ENCODE data around the gene SAMD3.
"Not testable (repeated sequence)": the region's sequence is repeated elsewhere in the genome, so short reads cannot be mapped to it uniquely, and the experiment has no call there.

The SAMD3 gene

DNA sequence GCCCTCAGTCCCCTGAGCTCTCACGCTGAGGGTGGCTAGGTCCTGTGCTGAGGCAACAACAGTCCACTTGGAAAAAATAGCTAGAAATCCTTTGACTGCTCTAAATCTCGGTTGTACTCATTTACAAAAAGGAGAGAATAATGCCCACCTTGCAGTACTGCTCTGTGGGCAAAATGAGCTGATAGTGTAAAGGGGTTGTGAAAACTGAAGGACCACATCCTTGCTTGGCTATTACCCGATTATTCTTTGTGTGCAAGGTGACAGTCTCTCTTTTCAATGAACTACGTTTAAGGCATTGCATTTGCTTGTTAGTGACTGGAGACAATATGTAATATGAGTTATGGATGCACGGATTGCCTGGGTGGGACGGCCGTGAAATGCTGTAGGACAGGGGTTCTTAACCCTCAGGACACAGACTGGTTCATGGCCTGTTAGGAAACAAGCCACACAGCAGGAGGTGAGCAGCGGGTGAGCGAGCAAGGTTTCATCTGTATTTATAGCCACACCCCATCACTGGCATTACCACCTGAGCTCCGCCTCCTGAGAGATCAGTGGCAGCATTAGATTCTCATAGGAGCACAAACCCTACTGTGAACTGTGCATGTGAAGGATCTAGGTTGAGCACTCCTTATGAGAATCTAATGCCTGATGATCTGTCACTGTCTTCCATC, 14.6 kb downstream of the SAMD3 start:
- TF ChIP-seq, protein P1, sequence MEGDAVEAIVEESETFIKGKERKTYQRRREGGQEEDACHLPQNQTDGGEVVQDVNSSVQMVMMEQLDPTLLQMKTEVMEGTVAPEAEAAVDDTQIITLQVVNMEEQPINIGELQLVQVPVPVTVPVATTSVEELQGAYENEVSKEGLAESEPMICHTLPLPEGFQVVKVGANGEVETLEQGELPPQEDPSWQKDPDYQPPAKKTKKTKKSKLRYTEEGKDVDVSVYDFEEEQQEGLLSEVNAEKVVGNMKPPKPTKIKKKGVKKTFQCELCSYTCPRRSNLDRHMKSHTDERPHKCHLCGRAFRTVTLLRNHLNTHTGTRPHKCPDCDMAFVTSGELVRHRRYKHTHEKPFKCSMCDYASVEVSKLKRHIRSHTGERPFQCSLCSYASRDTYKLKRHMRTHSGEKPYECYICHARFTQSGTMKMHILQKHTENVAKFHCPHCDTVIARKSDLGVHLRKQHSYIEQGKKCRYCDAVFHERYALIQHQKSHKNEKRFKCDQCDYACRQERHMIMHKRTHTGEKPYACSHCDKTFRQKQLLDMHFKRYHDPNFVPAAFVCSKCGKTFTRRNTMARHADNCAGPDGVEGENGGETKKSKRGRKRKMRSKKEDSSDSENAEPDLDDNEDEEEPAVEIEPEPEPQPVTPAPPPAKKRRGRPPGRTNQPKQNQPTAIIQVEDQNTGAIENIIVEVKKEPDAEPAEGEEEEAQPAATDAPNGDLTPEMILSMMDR (IDR thresholded peaks at IDR 0.05; ENCODE audit: insufficient read depth, missing control alignments) = no peak
- FAIRE-seq = no peak

DNA sequence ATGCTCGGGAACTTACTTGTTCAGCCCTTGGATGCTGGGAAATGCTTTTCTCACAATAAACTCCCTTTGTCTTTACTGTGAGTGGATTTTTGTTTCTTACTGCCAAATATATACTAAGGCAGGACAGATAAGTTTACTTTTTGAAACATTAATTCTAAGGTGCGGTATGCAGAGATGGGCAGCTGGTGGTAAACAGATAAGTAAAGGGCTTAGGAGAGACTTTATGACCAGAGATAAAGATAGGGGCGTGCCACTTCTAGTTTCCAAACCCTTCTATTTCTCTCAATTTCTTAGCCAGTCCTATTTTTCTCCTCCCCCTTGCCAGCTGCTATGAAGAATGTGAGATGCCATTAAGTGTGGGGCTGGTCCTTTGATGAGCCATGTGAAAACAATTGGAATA, 16.3 kb downstream of the SAMD3 start:
- FAIRE-seq (no peak), DNase-seq (ENCODE audit: insufficient read length, low spot score) (no peak)
- TF ChIP-seq, protein P1 (IDR thresholded peaks at IDR 0.05; ENCODE audit: insufficient read depth, missing control alignments) = no peak

More for the DNA sequence above, 14.6 kb downstream of the SAMD3 start:
- no peak for DNase-seq (ENCODE audit: insufficient read length, low spot score)

DNA sequence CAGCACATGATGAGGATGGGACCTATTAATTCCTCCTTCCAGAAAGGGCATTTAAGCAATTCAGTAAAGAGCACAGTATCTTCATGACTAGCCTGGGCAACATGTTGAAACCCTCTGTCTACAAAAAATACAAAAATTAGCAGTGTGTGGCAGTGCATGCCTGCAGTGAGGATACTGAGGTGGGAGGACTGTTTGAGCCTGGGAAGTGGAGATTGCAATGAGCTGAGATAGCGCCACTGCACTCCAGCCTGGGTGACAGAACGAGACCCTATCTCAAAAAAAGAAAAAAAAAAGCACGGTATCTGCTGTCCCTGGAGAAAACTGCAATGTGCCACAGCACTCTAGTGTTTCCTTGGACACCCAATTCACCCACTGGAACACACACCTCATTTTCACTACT, 18.4 kb downstream of the SAMD3 start:
- no peak for DNase-seq (ENCODE audit: insufficient read length, low spot score)
- TF ChIP-seq, protein P1 (IDR thresholded peaks at IDR 0.05; ENCODE audit: insufficient read depth, missing control alignments) = no peak
- no peak for FAIRE-seq

DNA sequence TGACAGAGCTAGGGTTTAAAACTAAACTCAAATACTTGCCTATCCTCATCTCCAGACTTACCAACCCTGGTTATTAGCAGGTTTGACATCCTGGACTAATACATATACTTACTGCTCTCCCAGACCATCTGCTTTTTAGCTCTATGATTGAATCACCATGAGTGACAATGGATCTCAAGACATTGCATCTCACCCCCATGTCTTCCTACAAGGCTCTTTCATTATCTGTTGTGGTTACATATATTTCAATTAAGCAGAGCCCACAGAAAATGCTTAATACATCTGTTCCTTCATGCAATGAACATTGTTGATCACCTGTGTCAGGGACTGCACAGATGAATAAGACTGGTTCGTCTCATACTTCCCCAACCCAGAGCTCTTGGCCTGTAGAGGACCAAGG, 19.4 kb downstream of the SAMD3 start:
- TF ChIP-seq, protein P1 (IDR thresholded peaks at IDR 0.05; ENCODE audit: insufficient read depth, missing control alignments) = no peak
- FAIRE-seq = no peak
- no peak for DNase-seq (ENCODE audit: insufficient read length, low spot score)

DNA sequence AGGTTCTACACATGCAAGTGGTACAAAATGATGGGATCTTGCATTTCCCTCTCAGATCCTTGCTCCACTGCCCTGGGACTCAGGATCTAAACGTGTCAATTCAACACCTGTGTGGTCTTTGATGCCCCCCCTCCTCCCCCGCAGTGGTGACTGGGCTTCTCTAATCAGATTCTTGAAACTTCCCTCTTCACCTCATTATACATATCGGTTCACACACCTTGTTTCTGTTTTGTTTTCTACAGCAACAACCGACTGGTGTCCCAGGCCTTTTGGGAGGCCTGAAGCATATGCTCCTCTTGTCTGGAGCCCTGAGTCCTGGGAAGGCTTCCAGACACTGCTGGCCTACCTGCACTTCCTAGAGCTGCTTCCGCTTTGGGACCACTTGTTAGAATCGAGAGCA, 20.0 kb downstream of the SAMD3 start:
- FAIRE-seq (no peak), DNase-seq (ENCODE audit: insufficient read length, low spot score) (no peak)
- TF ChIP-seq, protein P1 (IDR thresholded peaks at IDR 0.05; ENCODE audit: insufficient read depth, missing control alignments) = no peak

DNA sequence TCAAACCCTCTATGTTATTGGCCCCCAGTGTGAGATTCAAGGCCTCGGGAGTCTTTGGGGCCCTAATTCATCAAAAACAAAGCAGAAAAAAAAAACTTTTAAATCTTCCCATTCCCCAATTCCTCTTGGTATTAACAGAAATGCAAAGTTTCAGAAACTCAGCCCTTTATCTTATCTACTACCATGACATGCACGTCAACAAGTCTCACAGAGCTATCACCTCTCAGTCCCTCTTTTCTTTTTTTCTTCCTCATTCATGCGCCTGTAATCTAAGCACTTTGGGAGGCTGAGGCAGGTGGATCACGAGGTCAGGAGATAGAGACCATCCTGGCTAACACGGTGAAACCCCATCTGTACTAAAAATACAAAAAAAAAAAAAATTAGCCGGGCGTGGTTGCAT, 22.7 kb downstream of the SAMD3 start:
- TF ChIP-seq, protein P1 (IDR thresholded peaks at IDR 0.05; ENCODE audit: insufficient read depth, missing control alignments) = no peak
- DNase-seq (ENCODE audit: insufficient read length, low spot score) = no peak
- no peak for FAIRE-seq

DNA sequence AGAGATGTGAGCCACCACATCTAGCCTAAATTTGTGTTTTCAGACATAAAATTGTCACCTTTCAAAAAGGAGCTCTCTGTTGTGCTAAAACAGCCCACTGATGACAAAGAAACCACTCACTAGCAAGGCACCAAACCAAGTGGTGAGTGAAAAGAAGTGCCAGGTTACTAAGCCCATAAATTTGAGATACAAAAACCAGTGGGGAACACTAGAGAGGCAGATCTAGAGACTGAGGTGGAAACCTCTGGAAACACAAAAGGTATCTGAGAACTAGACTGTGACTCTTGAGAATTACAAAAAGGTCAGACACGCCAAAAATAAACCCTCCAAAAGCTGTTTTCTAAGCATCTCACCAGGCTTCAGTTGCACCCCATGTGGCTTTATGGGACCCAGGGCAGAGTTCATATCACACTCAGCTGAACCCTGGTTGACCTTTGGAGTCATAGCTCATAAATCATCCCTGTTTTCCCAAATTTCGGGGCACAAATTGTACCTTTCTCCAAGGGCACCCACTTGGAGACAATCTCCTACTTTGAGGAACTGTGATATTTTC, 24.2 kb downstream of the SAMD3 start:
- no peak for FAIRE-seq
- DNase-seq (ENCODE audit: insufficient read length, low spot score) = no peak
- TF ChIP-seq, protein P1 (IDR thresholded peaks at IDR 0.05; ENCODE audit: insufficient read depth, missing control alignments) = no peak

DNA sequence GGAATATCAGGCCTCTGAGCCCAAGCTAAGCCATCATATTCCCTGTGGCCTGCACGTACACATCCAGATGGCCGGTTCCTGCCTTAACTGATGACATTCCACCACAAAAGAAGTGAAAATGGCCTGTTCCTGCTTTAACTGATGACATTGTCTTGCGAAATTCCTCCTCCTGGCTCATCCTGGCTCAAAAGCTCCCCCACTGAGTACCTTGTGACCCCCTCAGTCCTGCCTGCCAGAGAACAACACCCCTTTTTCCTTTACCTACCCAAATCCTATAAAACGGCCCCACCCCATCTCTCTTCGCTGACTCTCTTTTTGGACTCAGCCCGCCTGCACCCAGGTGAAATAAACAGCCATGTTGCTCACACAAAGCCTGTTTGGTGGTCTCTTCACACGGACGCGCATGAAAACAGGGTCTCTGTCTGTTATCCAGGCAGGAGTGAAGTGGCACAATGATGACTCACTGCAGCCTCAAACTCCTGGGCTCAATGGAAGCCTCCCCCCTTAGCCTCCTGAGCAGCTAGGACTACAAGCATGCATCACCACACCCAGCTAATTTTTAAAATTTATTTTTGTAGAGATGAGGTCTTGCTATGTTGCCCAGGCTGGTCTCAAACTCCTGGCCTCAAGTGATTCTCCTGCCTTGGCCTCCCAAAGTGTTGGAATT, 24.8 kb downstream of the SAMD3 start:
- FAIRE-seq; DNase-seq (ENCODE audit: insufficient read length, low spot score): not testable (repeated sequence)

DNA sequence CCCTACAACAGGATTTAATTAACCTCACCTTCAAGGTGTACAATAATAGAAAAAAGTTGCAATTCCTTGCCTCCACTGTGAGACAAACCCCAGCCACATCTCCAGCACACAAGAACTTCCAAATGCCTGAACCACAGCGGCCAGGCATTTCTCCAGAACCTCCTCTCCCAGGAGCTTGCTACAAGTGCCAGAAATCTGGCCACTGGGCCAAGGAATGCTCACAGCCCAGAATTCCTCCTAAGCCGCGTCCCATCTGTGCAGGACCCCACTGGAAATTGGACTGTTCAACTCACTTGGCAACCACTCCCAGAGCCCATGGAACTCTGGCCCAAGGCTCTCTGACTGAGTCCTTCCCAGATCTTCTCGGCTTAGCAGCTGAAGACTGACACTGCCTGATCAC, 28.3 kb downstream of the SAMD3 start:
- not testable (repeated sequence) for FAIRE-seq; DNase-seq (ENCODE audit: insufficient read length, low spot score)

All from D721Med (cell line).